ENCODE data around the gene SAMD10.

DNA sequence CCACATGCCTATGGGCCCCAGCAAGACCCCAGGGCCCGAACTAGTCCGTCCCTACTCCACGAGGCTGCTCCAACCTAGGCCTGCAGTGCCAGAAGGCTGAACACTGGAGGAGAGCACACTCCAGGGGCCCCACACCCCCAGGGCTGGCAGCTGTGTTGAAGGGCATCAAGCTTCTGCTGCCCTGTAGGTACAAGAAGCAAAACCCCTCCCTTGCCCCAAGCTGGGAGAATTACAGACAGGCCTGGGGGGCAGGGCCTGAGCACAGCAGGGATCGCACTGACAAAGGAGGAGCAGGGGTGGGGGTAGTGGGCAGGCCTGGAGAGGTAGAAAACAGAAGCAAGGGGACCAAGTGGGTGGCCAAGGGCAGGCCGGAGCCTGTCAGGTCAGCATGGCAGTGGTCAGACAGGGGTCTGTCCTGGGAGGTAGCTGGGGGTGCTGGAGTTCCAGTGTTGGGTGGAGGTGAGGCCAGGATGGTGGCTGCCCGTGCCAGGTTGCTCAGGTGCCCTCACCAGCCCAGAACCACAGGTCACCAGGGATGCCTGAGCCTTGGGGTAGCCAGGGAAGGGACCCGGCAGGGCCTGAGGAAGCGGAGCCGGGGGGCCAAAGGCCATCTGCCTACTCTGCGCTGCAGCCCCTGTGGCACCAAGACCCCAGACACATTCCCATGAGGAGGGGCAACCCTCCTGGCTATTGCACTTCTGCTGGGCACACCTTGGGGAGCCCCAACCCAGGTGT, 20.3 kb downstream of the SAMD10 start:
- TF ChIP-seq CTCF (conservative IDR thresholded peaks at IDR 0.05) (no peak), ZFX (IDR thresholded peaks at IDR 0.05) (no peak)
